HFF-Myc (cell line): ENCODE measurements around the gene ELMOD1.

Source experiments
- DNase-seq: peaks from one replicate; pipeline ENCODE4 v3.0.0-alpha.2; 2011; ENCODE audit warnings: low read depth; ENCODE audit errors: extremely low read depth
- H3K4me3 ChIP-seq: replicated peaks from 2 replicates; pipeline ENCODE4 v1.5.1; 2011; ENCODE audit warnings: low read depth, mild to moderate bottlenecking, control low read depth, low read length
- TF ChIP-seq, protein P1 (sequence below): IDR thresholded peaks from 2 replicates; pipeline ENCODE4 v1.5.1; 2012; ENCODE audit warnings: mild to moderate bottlenecking, low read depth, low read length, control low read depth; ENCODE audit errors: missing control alignments

ELMOD1 gene

DNA sequence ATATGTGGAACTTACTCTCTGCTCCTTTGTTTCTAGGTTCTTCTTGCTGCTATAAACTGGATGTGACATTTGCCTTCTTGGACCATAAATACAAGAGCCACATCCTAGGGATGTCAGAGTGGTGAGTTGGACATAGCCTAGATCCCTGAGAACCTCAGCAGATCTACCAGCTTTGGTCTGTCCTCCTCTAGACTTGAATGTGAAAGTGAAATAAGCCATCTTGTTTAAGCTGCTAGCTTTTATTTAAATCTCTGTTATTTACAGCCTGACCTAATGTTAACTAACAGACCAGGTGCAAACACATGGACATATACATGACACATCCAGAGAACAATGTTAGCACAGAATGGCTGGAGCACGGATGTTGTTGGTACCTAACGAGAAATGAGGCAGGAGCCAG lies 85.0 kb downstream of the ELMOD1 start:
- DNase-seq = no peak
- H3K4me3 ChIP-seq = no peak overlapping the region
- TF ChIP-seq, protein P1, sequence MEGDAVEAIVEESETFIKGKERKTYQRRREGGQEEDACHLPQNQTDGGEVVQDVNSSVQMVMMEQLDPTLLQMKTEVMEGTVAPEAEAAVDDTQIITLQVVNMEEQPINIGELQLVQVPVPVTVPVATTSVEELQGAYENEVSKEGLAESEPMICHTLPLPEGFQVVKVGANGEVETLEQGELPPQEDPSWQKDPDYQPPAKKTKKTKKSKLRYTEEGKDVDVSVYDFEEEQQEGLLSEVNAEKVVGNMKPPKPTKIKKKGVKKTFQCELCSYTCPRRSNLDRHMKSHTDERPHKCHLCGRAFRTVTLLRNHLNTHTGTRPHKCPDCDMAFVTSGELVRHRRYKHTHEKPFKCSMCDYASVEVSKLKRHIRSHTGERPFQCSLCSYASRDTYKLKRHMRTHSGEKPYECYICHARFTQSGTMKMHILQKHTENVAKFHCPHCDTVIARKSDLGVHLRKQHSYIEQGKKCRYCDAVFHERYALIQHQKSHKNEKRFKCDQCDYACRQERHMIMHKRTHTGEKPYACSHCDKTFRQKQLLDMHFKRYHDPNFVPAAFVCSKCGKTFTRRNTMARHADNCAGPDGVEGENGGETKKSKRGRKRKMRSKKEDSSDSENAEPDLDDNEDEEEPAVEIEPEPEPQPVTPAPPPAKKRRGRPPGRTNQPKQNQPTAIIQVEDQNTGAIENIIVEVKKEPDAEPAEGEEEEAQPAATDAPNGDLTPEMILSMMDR = no peak

DNA sequence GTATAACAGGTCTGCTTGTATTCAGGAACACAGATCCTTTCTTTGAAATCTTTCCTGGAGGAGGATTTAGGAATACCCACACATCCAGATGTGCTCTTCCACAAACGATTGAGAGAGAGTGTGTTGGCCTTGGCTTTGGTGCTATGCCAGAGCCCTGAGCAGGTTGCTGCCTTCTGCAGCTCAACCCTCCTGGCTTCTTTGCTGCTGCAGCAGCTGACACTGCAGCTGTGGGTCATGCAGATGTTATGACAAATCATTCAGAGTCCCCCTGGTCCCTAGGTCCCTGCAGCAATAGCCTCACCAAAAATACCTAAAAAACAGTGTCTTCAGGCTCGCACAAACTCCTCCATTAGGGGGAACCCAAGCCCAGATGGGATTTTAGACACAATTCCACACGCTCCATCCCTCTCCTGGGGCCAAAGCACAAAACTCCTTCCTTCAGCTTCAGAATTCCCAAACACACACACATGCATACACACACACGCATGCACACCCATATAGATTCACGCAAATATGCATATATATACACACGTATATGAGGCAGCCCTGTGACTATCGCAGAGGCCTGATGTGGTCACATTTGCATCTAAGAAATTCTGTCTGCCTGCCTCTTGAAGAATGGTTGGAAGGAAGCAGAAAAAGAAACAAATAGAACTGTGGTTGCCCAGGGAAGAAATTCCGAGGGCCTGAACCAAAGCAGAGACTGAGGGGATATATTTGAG lies 85.5 kb downstream of the ELMOD1 start:
- H3K4me3 ChIP-seq = no peak overlapping the region
- TF ChIP-seq, protein P1 = no peak
- DNase-seq = no peak

DNA sequence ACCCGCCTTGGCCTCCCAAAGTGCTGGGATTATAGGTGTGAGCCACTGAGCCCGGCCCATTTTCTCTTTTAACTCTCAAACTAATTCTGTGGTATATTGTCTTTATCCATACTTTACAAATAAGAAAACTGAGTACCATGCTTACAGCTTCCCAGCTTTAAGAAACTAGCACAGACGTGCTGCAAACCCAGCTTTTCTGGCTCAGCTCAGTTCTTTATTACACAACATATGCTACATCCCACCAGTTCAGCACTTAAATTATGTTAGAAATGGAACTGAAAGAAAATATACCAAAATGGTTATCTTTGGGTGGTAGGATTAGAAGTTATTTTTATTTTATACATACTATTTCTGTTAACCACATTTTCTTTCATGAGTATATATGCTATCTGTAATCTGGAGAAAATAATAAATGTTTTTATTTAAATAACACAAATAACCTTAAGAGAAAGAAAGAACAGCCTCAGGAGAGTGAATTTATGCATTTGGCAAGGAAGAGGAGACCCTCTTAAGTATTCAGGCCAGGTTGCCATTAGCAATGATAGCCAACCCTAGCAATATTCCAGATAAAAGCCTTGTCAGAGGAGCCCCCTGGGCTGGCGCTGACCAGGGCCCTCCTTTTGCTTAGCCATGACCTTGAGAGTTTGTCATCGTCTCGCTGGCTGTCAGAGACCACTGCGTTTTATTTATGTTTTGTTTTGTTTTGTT lies 87.1 kb downstream of the ELMOD1 start:
- TF ChIP-seq, protein P1 = no peak
- no peak overlapping the region for H3K4me3 ChIP-seq
- DNase-seq = no peak

DNA sequence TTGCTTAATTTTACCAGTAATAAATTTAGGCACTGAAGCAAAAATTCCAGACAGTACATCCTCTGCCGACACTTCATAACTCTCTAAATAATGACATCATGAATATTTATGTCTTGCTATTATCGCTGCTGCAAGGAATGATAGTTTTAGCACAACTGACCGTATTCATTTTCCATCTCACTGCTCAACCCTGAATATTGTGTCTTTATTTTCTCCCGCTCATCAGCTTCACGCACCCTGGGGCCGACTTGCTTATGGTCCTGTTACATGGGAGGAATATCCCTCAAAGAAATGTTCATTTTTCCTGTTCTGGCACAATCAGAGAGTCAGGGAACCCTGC lies 87.7 kb downstream of the ELMOD1 start:
- TF ChIP-seq, protein P1 = no peak
- DNase-seq = no peak
- H3K4me3 ChIP-seq = no peak overlapping the region

DNA sequence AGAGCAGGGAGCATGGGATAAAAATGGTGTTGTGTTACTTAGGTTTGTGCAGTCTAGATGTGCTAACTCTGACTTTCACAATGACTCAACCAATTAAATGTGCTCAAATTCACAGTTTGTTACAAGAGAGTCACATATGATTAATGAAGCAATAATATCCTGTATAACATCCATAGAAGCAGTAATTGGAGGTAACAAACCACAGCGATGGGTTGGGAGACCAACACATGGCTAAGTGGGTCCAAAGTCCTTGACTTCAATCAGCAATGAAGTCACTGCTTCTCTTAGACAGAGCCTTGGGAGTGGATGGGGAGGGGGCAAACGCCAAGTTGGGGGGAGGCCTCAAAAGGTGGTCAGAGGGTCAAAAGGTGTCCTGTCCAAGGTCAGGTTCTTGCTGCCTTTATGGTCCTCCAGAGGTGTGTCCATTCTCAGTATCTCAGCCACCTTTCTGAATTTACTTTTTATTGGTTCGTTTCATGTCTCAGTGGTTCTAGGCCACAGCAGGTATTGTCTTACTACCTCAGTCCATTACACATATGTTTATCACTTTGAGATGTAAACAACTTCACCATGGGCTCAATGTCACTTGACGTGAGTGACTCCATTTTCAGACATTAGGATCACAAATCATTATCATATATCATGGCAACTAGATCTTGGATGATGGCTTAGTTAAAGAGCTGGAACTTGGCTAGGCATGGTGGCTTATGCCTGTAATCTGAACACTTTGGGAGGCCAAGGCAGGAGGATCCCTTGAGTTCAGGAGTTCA lies 88.5 kb downstream of the ELMOD1 start:
- TF ChIP-seq, protein P1 = no peak
- DNase-seq = no peak
- H3K4me3 ChIP-seq = no peak overlapping the region

DNA sequence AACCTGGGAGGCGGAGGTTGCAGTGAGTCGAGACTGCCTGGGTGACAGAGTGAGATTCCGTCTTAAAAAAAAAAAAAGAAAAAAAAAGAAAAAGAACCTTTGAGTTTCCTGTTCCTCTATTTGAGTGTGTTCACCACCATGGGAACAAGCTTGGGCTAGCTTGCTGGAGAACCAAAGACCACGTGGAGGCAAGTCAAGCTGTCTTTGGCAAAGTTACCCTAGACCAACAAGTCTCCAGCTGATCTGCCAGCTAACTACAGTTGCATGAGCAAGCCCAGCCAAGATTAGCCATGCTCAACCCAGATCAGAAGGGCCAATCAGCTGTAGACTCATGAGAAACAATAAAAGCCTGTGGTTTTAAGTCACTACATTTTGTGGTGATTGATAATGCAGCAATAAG lies 91.2 kb downstream of the ELMOD1 start:
- H3K4me3 ChIP-seq = no peak overlapping the region
- DNase-seq = no peak
- TF ChIP-seq, protein P1 = no peak
